HG03558 (cell line): ENCODE data around the gene ARHGAP15.

Experiments used
- ATAC-seq: cut with Tn5 transposase; IDR thresholded peaks from one replicate; pipeline ENCODE4 v1.9.1; 2021; ENCODE audit warnings: moderate number of reproducible peaks; ENCODE audit not compliant: unreplicated experiment; ENCODE audit errors: extremely low read depth

The ARHGAP15 gene

DNA sequence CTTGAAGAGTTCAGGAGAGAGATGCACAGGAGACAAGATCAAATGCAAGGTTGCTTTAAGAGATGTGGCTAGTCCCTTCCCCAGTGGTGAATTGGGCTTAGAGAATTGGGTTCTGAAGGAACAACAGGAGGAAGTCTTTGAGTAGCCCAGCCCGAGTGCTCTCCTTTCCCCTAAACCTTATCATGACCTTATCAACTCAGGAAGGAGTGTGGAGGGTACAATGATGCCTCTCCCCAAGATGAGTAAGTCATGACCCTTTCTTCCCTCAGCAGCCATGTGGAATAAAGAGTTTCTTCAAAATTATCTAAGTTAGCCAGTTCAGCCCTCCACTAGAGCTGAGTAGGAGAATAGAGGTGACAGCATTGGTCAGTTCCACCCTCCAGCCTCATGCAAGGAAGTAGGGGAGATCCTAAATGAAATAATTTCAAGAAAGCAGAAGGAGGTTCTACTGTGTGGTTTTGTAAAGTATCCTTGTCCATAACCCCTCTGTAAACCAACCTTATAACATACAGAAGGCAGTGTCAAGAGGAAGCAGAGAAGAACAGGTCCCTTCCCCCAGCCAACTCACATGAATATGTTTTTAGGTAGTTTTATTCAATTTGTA is 88.4 kb downstream of the ARHGAP15 start:
- no peak for ATAC-seq

DNA sequence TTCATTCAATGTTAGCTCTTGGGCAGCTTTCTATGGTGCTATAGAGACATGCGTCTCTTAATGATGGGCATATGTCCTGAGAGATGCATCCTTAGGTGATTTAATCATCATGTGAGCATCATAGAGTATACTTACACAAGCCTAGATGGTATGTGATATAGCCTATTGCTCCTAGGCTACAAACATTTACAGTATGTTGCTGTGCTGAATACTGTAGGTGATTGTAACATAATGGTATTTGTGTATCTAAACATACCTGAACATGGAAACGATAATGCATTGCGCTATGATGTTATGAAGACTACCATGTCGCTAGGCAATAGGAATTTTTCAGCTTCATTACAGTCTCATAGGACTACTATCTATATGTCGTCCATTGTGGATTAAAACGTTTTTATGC is 89.4 kb downstream of the ARHGAP15 start:
- ATAC-seq, result no peak

DNA sequence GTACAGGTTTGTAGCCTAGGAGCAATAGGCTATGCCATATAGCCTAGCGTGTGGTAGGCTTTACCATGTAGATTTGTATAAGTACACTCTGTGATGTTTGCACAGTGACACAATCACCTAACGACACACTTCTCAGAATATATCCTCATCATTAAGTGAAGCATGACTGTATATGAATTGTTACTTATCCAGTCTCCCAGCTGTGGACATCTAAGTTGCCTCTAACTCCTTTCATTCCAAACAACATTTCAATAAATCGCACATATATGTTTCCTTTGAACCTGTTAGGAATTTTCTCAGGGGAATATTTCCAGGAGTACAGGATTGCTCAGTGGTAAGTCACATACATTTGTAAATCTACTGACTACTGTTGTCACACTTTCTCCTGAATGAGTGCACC is 90.0 kb downstream of the ARHGAP15 start:
- no peak for ATAC-seq

DNA sequence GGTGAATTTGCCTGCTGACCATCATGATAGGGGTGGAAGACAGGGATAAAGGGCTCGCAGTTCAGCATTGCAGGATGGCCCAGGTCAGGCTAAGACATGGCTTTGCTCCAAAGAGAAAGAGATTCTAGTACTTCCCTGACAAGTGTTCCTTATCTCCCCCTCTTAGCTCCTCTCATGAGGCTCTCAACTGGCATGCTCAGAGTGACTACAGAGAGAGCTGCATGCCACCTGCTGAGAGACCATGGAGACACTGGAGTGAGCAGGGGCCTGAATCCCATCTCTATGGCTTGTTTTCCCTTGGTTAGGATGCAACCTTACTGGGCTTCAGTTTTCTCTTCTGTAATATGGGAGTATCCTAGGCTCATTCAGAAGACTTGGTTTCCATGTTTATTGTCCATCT is 94.3 kb downstream of the ARHGAP15 start:
- no peak for ATAC-seq

DNA sequence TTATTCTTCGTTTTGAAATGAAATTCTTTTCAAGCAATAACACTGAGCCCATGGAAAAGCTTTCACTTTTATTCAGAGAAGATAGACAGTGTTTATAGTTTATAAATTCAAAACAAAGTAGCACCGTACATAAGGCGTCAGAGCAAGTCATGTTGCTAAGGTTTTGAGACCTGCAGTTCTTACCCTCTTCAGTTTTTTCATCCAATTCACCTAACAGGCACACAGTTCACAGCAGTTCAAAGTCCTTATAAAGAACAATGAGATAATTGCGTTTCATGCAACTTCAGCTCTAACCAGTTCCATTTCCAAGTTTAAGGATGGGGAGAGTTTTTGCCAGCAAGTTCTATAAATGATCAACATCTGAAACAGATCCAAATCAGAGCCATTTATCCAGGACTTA is 96.7 kb downstream of the ARHGAP15 start:
- no peak for ATAC-seq

DNA sequence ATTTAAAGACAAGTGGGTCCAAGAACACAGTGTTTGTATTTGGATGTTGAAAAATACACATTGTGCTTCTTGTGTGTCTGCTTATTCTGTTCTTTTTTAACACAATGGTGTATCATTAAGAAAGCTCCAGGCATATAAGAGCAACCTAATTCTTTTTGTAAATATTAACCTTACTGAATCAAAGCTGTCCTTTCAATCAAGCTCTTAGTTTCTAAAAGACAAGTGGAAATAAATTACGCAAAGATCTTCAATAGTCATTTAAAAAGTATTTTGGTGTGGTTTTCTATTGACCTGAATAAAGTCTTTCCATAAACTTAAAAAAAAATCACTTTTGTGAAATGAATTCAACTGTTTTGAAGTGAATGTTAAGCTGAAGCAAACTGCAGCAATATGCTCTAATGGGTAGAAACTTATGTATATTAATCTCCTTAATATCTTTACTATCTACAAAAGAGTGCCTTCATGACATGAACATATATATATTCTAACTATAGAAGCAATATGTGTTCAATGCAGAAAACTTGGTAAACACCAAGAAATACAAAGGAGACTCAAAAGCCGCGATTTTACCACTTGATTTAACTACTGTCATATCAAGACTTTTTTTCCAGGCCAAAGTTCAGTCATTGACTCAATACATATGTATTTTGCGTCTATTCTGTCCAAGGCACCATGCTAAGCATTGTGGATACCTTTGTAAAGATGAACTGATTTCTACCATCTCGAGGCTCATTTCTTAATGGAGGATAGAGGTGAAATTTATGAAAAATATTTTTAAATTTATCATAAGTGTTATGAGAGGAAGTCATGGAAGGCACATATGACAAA is 97.7 kb downstream of the ARHGAP15 start:
- no peak for ATAC-seq

DNA sequence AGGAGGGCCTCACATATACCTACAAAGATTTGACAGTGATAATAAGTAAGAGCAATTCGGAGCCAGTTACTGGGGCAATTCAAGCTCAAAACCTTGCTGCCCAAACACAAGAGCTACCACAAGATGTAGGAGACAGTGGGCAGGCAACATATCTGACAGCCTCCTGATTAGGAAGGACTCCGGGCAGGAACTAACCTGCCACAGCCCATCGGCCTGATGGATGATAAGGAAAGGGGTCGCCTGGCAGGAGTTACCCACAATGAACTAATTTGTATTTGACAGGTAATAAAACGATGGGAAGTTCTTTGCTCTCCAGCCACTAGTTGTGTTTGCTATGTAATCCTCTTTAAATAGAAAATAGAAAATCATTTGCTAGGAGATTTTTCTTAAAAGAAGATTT is 100.2 kb downstream of the ARHGAP15 start:
- no peak for ATAC-seq

DNA sequence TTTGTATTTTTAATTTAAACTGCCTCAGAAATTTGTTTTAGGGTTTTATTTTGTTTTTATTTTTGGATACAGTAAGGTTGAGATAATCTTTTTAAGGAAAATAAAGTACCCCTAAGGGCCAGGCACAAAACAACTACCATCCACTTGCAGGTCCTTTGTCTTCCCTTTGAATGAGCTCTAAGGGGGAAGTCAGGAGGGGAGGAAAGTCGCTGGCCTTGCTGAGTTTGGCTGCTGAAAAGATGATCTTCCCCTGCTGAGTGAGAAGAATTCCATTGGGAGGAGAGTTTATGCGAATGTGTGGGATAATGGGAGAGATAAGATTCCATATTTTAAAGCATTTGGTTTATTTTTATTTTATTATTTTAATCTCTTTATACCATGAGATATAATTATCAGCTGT is 100.7 kb downstream of the ARHGAP15 start:
- ATAC-seq, result no peak

DNA sequence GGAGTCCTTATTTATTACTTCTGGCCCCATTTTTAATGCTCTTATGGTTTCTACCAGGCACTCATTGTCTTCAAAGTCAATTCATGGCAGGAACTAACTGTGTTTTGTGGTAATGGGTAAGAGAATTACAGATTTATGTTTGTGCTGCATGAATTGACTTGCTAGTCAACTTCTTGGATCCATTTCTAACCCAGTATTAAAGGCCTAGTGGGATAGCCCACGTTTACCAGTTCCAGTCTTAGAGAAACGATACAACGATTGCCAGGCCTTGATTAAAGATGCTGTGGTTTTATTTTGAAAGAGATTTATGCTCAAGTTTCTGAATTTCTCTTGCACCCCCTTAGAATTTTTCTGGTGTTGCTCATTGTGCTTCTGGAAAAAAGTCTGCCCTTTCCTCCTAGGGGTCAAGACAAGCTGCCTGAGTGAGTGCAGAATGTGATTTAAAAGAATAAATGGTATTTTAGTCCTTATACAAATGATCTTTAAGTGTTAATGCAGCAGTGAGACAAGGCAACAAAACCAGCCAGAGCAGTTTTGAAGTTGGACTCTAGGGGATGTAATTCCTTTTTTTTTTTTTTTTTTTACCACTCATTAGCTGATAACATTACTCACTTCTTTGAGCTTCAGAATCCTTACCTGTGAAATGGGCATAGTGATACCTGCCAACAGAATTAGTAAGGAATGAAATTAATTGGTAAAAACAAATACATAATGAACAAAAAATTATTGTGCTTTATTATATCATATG is 101.5 kb downstream of the ARHGAP15 start:
- no peak for ATAC-seq

DNA sequence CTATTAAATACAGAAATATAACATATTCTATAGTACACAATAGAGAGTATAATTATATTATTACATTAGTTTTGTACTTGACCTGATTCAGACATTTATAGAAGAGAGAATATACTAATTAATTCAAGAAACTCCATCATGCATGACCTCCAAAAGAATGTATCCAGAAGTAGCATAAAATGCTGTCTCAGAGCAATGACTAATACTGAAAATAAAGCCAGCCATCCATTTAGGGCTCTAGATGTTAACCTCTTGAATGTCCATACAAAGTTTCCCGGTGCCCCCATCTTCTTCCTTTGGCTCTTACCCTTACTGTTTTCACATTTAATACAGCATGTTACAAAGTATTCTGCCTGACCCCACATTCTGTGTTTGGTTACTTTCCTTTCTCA is 102.0 kb downstream of the ARHGAP15 start:
- ATAC-seq, result no peak

DNA sequence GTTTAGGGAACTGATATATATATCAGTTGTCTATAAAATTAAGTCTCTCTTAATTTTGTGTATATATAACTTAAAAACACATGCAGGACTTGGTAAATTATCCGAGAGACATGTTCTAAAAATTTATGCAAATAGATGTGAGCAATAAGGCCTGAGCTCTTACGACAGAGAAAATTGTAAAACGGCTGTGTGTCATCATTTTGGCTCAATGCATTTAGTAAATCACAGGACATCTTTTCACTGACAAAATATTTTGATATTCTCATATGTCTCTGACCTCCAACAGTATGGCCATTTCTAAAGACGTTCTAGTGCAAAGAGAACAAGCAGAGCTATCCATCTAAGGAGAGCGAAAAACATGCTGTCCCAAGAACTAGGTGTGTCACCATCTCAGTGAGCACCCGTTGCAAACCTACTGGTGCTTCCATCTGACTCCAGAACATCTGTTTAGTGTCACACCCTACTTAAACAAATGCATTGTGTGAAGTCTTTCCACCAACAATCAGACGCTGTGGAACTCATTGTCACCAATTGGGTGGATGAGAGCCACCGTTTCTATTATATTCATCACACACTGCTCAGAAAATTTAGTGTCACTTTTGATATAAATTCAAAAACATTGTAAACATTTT is 108.0 kb downstream of the ARHGAP15 start:
- ATAC-seq, result no peak

DNA sequence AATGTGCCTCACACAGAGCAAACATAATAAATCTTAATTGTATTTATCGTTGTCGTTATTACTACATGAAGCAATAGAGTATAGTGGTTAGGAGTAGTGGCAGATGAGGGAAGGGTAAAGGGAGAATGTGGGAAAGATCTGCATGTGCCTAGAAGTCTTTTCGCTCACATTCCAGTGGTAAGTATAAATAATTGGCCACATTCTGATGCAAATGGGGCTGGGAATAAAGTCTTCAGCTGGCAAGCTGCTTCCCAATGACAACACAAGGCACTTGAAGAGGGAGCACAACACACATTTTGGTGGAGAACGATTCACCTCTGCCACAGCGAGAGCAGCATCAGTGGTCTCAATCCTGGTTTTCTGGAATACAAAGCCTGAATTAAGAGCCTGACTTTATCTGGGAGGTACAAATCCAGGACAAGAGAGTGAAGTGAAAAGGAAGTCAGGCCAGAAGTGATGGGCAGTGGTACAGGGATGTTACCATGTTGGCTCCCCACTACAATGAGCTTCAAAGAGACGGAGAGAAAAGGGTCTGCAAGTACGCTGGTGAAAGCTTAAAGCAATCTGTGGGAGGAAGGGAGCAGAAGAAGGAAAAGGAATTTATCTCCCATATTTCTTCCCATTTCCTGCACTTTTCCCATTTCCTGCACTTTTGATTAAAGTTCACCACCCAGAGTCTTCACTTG is 112.3 kb downstream of the ARHGAP15 start:
- ATAC-seq, result no peak

DNA sequence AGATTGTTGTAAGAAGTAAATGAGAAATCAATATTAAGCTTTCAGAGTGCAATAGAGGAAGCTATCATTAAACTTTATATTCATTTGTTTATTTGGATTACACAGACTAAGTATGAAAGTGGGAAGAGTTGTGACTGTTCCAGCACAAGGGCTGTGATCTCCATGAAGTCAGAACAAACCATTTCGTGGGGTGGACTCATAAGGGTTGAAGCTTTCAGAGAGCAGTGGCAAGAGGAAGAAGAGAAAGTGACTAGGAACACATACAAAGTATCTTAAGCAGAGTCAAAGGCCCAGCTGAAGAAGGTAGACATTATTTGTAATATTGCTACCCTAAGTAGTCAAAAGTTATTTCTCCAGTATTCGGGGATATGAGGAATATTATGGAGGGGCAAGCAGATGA is 117.0 kb downstream of the ARHGAP15 start:
- no peak for ATAC-seq

DNA sequence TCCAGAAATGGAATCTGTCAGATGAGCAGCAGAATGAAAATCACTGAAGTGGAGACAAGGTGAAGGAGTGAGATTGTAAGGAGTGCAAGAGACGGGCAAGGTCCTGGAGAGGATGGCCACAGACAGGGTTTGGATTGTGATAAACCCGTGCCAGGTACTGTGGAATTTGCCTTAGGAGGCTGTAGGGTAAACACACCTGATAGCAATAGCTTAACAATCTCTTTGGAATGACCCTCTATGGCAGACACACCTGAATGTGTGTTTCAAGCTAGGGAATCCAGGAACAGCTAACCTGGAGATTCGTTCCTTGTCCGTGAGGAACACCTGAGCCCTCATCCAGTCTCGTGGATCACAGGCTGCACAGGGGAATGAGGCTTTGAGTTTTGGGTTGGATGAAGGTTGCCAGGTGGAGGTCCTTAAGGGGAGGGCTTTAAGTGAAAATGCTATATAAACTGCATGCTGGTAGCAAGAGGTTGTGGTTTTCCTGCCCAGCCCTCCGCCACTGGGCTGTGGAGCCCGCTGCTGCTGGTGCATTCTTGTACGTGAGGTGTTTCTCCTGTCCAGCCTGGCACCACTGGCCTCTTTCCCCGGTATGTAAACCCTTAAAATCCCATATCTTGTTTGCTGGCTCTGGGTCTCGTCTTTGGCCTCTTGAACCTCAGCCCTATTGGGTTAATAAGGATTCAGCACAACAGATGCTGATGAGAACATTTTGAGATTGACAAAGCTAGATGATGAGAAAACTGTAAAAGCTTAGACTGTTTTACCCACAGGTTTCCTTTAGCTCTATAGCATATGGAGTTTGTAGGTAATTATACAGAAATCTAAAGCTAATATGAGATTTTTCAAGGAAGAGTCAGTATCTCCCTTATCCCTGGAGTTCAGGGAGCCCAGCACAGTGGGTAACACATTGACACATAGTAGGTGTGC is 117.9 kb downstream of the ARHGAP15 start:
- ATAC-seq, result no peak

DNA sequence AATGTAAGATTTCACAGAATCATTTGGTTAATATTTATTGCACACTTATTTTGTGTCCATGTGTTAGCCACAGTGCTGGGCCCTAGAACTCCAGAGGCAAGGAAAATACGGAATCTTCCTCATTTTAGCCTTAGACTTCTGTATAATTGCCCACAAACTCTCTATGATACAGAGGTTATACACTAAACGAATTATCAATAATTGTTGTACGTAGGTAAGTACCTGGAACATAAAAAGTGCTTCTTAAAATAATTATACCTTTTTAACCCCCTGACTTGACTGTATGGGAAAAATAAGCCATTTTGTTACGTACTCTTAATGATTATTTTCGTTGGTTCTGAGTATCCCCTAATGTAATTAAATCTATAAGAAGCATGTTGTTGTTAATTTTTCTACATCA is 119.4 kb downstream of the ARHGAP15 start:
- no peak for ATAC-seq

DNA sequence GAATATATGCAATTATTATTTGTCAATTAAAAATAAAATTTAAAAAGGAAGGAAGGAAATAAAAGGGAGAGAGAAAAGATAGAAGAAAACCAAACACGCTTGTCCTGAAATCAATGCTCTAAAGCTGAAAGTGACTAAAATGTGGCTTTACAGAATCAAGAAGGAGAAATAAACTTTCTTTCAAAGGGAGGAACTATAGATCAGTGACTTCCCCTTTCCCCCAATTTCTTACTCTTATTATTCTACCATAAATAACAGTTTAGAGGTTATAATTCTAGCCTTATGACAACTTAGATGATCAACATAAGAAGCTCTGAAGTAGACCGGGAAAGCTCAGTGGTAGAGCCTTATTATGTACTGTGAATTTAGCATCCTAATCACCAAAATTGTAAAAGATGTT is 122.5 kb downstream of the ARHGAP15 start:
- ATAC-seq, result no peak

DNA sequence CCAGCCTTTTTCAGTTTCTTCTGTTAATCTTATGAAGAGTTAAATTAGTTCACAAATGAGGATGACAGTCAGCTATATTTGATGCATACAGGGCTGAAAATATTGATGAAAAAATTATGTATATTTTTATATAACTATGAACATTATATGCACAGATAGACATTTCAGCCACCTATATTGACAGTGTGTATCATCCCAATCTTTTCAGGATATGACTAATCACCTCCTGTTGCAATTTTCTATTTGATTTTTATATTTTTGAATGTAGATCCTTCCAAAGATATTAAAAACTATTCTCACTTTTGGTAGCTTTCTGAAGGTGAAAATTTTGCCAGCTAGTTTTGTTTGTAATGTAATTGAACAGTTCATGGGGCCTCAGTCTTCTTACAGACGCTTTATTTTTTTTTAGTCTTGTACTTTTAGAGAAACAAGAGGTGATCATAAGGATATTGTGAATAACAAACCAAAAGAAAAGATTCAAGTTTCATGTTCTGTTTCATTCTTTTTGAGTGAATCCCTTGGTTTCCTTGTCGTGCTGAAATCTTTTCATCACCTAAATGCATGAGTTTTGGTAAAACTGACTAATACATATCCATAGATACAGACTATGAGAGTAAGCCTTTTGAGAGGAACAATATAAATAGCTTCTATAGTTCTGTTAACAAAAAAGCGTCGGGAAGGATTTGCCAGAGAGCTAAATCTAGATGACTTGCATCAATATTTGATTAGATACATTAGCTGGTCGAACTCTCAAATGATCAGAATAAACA is 123.1 kb downstream of the ARHGAP15 start:
- ATAC-seq, result no peak

DNA sequence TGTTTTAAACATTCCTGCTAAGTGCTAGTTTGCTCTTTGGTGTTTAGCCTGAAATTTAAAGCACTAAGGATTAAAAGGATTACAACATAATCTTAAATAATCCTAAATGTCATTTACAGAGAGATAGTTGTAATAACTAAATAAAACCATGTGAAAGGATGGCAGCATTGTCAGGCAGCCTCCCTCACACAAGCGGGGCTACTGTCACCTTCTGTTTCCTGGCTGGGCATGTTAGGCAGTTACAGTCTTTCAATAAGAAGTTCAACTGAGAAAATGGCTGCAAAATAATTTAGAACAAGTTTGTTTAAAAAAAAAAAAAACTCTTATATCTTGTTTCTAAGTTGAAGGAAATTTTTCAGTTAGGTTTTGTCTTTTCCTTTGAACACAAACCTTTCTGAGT is 124.9 kb downstream of the ARHGAP15 start:
- no peak for ATAC-seq

DNA sequence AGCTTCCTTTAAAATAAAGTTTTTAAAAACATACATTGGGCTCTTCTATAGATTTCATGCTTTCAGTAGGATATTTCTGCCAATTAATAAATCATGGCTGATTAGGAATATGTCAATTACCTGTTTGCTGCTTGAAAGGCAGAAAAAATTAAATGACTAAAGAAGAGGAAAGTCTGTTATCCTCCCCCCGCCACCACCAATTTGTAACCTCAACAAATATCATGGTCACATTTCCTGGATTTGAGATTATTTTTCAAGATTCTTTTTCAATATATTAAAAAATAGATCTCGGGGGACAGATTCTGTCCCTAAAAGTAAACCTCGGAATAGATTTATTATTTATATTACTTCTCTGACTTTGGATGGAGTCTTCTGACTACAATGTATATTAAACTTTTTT is 125.9 kb downstream of the ARHGAP15 start:
- ATAC-seq, result no peak
